ENCODE data around the gene SPAG17.

SPAG17 gene

DNA sequence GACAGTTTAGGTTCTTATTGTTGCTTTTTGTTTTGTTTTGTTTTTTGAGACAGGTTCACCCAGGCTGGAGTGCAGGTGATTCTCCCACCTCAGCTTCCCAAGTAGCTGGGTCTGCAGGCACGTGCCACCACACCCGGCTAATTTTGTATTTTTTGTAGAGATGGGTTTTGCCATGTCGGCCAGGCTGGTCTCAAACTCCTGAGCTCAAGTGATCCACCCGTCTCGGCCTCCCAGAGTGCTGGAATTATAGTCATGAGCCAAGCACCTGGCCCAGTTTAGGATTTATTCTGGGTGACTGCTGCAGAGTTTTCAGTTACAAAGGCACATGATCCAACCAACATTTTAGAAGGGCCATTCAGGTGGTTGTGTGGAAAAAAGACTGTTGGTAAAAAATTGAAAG lies 102.0 kb downstream of the SPAG17 start:
- intact Hi-C loops (cut with DNase I) = no loop called here

DNA sequence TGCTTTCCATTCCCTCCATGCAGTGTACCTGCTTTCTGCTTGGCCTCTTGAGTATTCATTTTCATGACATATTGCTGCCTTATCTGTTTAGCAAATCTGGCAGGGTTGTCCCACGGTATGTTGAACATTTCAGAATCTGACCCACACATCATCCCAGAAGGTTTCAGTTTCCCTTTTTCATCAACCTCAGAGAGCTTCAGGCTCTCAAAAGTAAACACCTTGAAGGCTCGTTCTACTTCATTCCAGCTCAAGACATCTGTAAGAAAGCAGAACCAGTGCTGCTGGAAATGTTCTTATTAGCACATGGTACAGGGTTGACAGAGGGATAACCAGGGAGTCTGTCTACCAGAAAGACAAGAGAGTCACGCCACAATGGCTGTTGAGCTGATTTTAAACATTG lies 103.6 kb downstream of the SPAG17 start:
- intact Hi-C loops (cut with DNase I) = no loop called here
- no peak for DNase-seq

More for the DNA sequence above, 102.0 kb downstream of the SPAG17 start:
- DNase-seq = peak in 1 of 10 donors; percentile 56

DNA sequence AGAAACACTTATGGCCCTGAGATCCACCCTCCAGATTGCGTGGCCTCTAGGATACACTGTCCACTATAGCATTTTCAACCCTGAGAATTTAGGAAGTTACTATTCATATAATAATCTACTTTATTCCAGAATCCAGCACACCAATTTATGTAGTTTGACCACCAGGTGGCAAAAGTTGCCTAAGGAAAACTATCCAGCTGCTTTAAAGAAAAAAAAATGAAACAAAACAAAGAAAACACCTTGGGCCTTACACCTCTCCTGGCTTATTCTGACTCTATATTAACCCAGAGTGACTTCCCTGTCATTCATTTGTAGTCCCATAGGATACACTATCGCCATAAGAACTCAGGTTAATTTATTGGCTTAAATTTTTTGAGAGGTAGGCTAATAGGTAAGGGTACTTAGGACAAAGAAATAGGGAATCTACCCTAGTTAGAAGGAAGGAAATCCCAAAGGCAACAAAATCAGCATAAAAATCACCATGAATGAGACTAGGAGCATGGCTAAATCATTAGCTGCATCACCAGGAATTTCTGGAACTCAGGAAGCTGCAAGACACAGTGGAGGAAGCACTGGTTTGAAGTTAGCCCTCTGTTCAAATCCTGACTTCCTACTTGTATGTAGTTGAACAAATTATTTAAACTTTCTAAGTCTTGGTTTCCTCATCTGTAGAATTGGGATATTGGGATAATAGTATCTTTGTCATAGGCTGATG lies 107.5 kb downstream of the SPAG17 start:
- intact Hi-C loops (cut with DNase I) = no loop called here
- no peak for DNase-seq

GRCh38 chr1:118075116-118075515 lies 109.9 kb downstream of the SPAG17 start:
- DNase-seq = no peak
- intact Hi-C loops (cut with DNase I) = no loop called here

DNA sequence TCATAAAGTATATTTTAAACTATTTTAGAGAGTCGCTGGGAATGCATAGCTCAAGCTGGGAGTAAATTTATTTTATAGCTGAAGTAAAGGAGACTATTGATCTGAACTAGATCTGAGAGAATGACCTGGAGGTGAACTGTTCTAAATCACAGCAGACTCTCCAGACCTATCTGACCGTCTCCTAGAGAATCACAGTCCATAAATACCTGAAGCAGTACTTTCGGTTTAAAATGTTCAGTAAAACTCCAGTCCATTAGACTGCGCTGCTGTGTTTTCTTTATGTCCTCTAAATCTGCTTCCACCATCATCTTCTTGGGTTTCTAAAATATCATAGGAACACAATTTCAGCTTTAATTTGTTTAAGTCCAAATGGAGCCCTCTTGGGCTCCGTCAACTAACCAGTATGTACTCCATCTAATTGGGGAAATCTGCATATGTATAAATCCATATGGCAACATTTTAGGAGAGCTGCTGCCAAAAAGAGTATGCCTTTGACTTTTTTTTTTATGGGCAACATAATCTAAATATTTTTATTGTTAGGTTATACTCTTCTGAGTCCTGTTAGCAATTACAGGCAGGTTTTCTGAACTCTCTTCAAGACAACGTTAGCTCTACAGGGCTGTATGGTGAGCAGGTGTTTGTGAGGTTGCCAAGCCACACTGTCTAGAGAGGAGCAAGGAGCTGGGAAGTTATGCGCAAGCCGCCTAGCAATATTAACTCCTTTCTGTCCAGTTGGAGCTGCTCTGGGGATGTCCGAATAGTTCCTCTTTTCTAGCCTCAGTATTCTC lies 111.2 kb downstream of the SPAG17 start:
- intact Hi-C loops (cut with DNase I) = no loop called here
- DNase-seq = no peak

GRCh38 chr1:118049981-118050380 lies 135.0 kb downstream of the SPAG17 start:
- intact Hi-C loops (cut with DNase I) = no loop called here
- DNase-seq = no peak

DNA sequence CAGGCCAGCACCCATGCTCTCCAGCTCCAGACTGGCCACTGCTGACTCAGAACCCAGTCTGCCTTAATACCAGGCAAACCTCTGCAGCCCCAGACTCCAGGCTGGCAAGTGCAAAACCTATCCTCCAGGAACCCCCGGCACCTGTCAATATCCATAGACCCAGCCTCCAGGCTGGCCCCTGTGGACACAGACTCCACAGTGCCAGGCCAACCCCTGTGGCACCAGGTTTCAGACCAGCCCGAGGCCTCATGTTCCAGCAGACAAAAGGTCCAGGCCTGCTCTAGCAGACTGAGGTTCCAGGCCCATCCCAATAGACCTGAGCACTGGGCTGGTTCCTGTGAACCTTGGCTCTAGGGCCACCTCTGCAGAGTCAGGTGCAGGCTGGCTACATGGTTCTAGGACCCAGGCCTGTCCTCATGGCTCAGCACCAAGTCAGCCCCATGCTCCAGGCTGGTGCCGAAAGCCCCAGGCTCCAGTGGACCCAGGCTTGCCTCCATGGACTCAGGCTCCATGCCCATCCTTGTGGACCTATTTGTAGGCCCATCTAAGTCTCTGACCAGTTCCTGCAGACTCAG lies 137.3 kb downstream of the SPAG17 start:
- intact Hi-C loops (cut with DNase I) = no loop called here
- peak in 2 of 10 donors; percentile 68 to 74 for DNase-seq

DNA sequence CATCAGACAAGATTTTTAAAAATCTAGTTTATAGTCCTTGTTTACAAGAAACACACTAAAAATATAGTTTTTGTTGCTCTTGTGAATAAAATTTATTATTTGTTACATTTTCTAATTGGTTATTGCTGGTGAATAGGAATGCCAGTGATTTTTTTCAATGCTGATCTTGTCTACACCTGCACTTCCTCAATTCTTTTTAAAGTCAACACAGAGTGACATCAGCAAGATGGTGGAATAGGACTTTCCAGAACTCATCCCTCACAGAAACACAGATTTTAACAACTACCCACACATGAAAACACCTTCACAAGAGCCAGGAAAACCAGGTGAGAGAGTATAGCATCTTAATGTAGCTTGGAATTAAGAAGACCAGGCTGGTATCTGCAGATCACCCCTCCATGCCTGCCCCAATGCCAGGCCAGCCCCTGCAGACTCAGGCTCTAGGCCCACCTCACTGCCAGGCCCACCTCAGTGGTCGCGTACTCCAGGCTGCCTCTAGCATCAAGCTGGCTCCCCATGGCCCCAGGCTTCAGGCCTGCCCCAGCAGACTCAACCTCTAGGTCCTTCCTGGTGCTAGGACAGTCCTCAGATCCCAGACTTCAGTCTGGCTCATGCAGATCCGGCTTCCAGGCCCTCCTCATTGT lies 137.9 kb downstream of the SPAG17 start:
- intact Hi-C loops (cut with DNase I) = no loop called here
- DNase-seq = peak in 2 of 10 donors; percentile 57 to 59

DNA sequence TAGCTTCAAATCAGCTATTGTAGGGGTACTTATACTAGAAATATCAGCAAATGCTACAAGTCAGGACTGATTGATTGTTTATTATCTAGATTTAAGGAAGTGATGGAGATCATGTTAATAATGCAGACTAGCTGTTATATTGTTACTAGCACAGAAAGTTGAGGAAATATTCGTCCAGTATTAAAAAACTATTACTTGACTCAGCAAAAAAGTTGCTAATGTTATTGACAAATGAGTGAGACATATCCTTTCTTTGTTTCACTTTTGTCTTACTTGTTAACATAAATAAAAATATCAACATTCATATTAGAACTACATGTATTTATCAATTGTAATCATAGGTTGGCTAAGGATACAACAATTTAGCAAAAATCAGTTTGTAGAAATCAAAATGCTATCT lies 141.4 kb downstream of the SPAG17 start:
- intact Hi-C loops (cut with DNase I) = no loop called here
- no peak for DNase-seq

- intact Hi-C loops (cut with DNase I) = no loop called here
- DNase-seq = no peak
Measured at GRCh38 chr1:118042501-118042900, 142.5 kb downstream of the SPAG17 start.

DNA sequence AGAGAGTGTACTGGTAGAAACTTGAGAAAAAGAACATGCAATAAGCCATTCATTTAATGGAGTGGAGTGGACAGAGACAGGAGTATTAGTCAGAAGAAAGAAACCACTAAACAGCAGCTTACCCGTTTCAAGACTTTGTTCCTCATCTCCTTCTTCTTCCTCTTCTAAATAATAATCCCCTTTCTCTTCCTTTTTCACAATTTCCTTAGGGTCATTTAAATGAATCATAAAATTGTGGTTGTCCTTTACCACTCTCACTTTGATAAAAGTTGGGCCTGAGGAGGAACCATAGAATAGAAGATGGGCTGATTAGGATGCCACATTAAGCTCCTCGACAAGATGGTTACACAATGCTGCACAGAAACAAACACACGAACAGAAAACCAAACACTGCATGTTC lies 145.9 kb downstream of the SPAG17 start:
- no peak for DNase-seq
- intact Hi-C loops (cut with DNase I) = no loop called here

DNA sequence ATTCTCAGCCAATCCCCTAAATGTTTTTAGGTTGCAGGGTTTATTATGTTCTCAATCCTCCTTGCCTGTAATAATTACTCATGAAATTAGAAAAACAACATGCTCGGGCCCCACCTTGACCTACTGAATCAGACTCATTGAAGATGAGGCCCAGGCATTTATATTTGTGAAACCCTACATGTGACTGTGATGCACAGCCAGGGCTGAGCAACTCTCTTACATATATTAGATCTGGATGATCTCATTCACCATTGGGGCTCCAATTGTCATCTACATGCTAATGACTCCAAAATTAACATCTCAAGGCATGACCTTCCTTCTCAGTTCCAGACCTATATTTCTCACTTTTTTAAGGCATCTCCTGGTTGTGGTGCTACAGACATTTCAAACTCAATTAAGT lies 152.1 kb downstream of the SPAG17 start:
- no peak for DNase-seq
- intact Hi-C loops (cut with DNase I) = no loop called here

- intact Hi-C loops (cut with DNase I) = no loop called here
- DNase-seq = no peak
Measured at GRCh38 chr1:118028267-118028666, 156.8 kb downstream of the SPAG17 start.

DNA sequence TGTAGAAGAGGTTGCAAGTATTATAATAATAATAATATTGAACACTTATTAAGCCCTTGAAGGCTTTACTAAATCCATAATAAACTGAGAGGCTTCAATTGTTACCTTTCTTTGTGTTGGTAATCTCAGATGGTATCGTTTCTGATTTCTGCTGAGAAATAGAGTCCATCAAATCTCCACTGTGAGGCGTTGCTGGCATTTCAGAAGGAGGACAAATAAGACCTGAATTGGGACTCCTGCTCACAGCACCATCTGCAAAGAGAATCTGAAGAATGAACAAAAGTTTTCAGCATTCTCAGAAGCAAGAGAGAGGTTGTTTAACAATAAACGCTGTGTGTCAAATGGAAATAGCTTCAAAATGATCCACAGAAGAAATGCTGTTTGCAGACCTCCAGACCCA lies 161.8 kb downstream of the SPAG17 start:
- DNase-seq = no peak
- intact Hi-C loops (cut with DNase I) = no loop called here

GRCh38 chr1:118021668-118022067 lies 163.4 kb downstream of the SPAG17 start:
- intact Hi-C loops (cut with DNase I) = no loop called here
- DNase-seq = no peak

- intact Hi-C loops (cut with DNase I) = no loop called here
- no peak for DNase-seq
Measured at GRCh38 chr1:118018060-118018459, 167.0 kb downstream of the SPAG17 start.

DNA sequence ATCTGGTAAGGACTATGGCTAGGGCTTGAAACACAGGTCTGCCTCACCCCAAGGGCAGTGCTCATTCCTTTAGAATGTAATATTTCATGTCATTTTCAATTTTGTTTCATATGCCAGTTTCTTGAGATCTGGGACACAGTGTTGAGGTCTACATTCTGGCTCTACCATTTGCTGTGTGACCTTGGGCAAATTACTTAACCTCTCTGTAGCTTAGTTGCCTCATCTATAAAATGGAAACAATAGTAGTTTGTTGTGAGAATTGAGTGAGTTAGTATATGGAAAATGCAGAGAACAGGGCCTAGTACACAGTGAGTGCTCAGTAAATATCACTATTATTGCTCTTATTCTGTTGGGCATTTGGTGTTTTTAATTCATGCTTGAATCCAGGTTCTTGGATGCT lies 171.1 kb downstream of the SPAG17 start:
- DNase-seq = no peak
- intact Hi-C loops (cut with DNase I) = no loop called here

DNA sequence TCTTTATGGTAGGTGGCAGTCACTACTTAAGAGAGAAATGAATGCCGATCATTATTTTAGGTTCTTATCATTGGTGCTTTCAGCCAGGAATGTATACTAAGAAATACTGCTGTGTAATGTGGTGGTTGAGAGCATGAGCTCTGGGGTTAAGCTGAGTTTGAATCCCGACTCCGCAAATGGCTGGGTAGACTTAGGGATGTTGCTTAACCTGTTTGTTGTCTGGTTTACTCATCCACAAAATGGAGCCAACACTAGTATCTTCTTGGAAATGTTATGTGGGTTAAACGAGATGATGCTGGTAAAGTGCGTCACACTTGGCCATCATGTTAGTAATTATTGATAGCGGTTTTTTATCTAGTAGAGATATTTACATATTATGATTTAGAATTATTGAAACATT lies 171.7 kb downstream of the SPAG17 start:
- intact Hi-C loops (cut with DNase I) = no loop called here

DNA sequence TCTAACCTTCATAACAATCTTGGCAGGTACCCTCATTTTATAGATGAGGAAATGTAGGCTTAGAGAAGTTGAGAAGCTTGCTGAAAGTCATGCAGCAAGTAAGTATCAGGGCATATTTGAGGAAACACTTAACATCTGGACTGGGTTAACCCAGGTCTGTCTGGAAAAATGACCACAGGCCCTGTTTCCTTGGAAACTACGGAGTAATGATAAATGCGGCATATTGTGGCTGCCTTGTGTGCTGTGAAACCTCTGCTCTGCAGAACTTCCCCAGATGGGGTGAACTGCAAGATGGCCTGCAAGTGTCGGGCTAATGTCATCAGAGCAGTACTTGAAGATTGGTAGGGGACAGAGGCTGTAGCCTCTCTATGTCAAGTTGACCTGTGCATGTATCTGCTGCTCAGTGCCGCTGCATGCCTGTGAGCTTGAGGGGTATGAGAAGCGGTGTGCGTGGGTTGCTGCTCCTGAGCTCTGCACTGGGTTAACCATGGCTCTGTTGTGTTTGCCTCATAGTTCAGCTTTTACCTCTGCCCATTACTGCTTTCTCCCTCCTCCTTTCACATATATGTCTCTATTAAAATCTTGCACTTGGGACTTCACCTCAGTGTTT lies 172.4 kb downstream of the SPAG17 start:
- peak in 1 of 10 donors; percentile 47 for DNase-seq
- intact Hi-C loops (cut with DNase I) = no loop called here

More for the DNA sequence above, 171.7 kb downstream of the SPAG17 start:
- DNase-seq = no peak

GRCh38 chr1:118008011-118008410 lies 177.0 kb downstream of the SPAG17 start:
- intact Hi-C loops (cut with DNase I) = no loop called here
- DNase-seq = no peak

GRCh38 chr1:118007391-118007790 lies 177.6 kb downstream of the SPAG17 start:
- intact Hi-C loops (cut with DNase I) = no loop called here
- no peak for DNase-seq
